Left renal cortex interstitium (tissue), 4 donors: ENCODE measurements around the gene AUTS2. TPM values are rescaled to one million over a fixed set of nuclear protein-coding genes. Genes with fewer than 3 reads are reported as not detected.

Experiments
- DNase-seq, 4 donors: peaks; one replicate each; pipeline ENCODE4 v3.0.0-alpha.2; 2013; ENCODE audit warnings: low read depth in 4 of 4, low spot score in 2 of 4, missing footprints in 1 of 4
- polyA plus RNA-seq, 4 donors: library from polyadenylated mRNA; unstranded; fragments of 120-200 nt; gene quantifications; one replicate each; pipeline ENCODE4 v1.2.1, GENCODE V29; 2013; ENCODE audit not compliant: insufficient read length in 4 of 4

Gene AUTS2
- 100 to 1,000 TPM in 2 of 4 donors, 10 to 100 TPM in 2; 56.5 to 144 (median 82.8) TPM for polyA plus RNA-seq

GRCh38 chr7:69598081-69598486 is at the start of gene AUTS2:
Gene AUTS2 (plus strand): TSS chr7:69598475. CDS start chr7:69599654, 1,179 bp downstream.
- peak; percentile 73 to 95 (median 91) for DNase-seq

- DNase-seq, result no peak
Measured at GRCh38 chr7:69550991-69551390, 47.3 kb upstream of the AUTS2 start.

- DNase-seq, result no peak
Measured at GRCh38 chr7:69553190-69553589, 45.1 kb upstream of the AUTS2 start.

GRCh38 chr7:69561266-69561960 is 36.9 kb upstream of the AUTS2 start:
- no peak for DNase-seq

GRCh38 chr7:69564454-69565417 is 33.5 kb upstream of the AUTS2 start:
- peak; percentile 26 to 48 (median 44) for DNase-seq

- DNase-seq, result no peak
Measured at GRCh38 chr7:69567800-69568199, 30.5 kb upstream of the AUTS2 start.

GRCh38 chr7:69568266-69568665 is 30.0 kb upstream of the AUTS2 start:
- DNase-seq, result no peak

- DNase-seq, result no peak
Measured at GRCh38 chr7:69575651-69576050, 22.6 kb upstream of the AUTS2 start.

- DNase-seq, result no peak
Measured at GRCh38 chr7:69577221-69577620, 21.1 kb upstream of the AUTS2 start.

- DNase-seq, result no peak
Measured at GRCh38 chr7:69585169-69585568, 13.1 kb upstream of the AUTS2 start.

GRCh38 chr7:69586321-69586720 is 12.0 kb upstream of the AUTS2 start:
- no peak for DNase-seq

GRCh38 chr7:69588773-69589172 is 9.5 kb upstream of the AUTS2 start:
- DNase-seq, result no peak

- DNase-seq, result no peak
Measured at GRCh38 chr7:69591805-69592204, 6.5 kb upstream of the AUTS2 start.

- no peak for DNase-seq
Measured at GRCh38 chr7:69593511-69593910, 4.8 kb upstream of the AUTS2 start.

- no peak for DNase-seq
Measured at GRCh38 chr7:69595415-69595814, 2.9 kb upstream of the AUTS2 start.

GRCh38 chr7:69596056-69596455 is 2.2 kb upstream of the AUTS2 start:
- DNase-seq, result no peak

GRCh38 chr7:69596723-69597277 is 1.5 kb upstream of the AUTS2 start:
- no peak for DNase-seq

- peak in 1 of 4 donors; percentile 25 for DNase-seq
Measured at GRCh38 chr7:69597278-69598076, 798 bp upstream of the AUTS2 start.

- peak in 1 of 4 donors; percentile 39 for DNase-seq
Measured at GRCh38 chr7:69598487-69599285, 411 bp downstream of the AUTS2 start.
